GM10266 (cell line): Measurements from ENCODE around the gene OR11A1.
"Not testable (repeated sequence)": the region's sequence is repeated elsewhere in the genome, so short reads cannot be mapped to it uniquely, and the experiment has no call there.

Experiments
- DNase-seq: peaks from one replicate; pipeline ENCODE4 v3.0.0; 2012; ENCODE audit errors: extremely low spot score
- TF ChIP-seq, protein P1 (sequence below): IDR thresholded peaks from 2 replicates; pipeline ENCODE4 v1.5.1; 2012; ENCODE audit warnings: mild to moderate bottlenecking, low read depth; ENCODE audit not compliant: control insufficient read depth, insufficient read depth; ENCODE audit errors: missing control alignments

OR11A1 gene

DNA sequence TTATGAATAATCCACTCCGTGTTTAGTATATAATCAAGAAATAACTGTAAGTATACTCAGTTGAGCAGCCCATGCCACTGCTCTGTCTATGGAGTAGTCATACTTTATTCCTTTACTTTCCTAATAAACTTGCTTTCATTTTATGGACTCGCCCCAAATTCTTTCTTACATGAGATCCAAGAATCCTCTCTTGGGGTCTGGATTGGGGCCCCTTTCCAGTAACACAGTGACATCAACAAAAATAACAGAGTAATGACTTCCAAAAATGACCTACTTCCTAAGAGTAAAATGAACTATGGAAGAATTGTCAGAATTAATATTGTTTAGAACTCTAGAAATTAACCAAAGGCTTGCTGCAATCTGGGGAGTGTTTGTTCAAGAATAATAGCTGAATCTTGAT lies 8.9 kb upstream of the OR11A1 start:
- no peak for DNase-seq
- TF ChIP-seq, protein P1, sequence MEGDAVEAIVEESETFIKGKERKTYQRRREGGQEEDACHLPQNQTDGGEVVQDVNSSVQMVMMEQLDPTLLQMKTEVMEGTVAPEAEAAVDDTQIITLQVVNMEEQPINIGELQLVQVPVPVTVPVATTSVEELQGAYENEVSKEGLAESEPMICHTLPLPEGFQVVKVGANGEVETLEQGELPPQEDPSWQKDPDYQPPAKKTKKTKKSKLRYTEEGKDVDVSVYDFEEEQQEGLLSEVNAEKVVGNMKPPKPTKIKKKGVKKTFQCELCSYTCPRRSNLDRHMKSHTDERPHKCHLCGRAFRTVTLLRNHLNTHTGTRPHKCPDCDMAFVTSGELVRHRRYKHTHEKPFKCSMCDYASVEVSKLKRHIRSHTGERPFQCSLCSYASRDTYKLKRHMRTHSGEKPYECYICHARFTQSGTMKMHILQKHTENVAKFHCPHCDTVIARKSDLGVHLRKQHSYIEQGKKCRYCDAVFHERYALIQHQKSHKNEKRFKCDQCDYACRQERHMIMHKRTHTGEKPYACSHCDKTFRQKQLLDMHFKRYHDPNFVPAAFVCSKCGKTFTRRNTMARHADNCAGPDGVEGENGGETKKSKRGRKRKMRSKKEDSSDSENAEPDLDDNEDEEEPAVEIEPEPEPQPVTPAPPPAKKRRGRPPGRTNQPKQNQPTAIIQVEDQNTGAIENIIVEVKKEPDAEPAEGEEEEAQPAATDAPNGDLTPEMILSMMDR = no peak

DNA sequence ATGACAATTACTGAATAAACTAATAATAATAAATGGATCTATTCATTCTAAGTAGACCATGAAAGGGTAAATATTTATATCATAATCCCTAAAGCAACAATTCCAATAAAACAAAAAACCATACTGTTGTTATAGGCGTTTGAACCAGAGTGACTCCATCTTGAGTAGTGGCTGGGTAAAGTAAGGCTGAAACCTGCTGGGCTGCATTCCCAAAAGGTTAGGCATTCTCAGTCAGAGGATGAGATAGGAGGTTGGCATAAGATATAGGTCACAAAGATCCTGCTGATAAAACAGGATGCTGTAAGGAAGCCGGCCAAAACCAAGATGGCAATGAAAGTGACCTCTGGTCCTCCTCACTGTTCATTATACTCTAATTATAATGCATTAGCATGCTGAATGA lies 8.4 kb upstream of the OR11A1 start:
- DNase-seq = no peak
- TF ChIP-seq, protein P1 = no peak

GRCh38 chr6:29462022-29462421 lies 5.2 kb upstream of the OR11A1 start:
- TF ChIP-seq, protein P1 = no peak
- no peak for DNase-seq

GRCh38 chr6:29461021-29461814 lies 4.3 kb upstream of the OR11A1 start:
- TF ChIP-seq, protein P1 = no peak
- no peak for DNase-seq

DNA sequence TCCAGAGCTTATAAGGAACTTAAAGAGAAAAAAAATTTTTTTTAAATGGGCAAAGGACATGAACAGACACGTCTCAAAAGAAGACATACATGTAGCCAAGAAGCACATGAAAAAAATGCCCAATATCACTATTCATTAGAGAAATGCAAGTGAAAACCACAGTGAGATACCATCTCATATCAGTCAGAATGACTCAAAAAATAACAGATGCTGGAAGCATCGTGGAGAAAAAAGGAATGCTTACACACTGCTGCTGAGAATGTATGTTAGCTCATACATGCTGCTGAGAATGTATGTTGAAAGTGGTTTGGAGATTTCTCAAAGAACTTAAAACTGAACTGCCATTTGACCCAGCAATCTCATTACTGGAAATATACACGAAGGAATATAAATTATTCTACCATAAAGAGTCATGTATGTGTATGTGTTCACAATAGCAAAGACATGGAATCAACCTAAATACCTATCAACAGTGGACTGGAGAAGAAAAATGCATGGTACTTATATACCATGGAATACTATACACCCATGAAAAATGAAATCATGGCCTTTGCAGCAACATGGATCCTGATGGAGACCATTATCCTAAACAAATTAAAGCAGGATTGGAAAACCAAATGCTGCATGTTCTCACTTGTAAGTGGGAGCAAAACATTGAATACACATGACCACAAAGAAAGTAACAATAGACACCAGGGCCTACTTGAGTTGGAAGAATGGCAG lies 5.2 kb downstream of the OR11A1 start:
- TF ChIP-seq, protein P1 = no peak
- no peak for DNase-seq

DNA sequence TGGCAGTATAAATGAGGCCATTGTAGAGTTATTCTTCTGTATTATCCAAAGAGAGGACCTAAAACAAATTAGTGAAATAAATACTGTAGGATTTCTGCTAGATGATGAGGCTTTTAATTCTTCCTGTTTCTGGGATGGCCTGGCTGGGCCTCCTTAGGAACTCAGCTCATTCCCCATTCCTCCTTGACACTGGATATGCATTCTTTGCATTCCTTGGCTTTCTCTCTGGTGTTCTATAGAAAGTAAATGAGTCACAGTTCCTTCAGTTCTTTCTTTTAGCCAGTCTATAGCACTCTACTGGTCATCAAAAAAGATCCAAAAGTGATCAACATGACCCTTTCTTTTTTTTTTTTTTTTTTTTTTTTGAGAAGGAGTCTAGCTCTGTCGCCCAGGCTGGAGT lies 9.2 kb downstream of the OR11A1 start:
- TF ChIP-seq, protein P1 = no peak
- no peak for DNase-seq

GRCh38 chr6:29444031-29444430 lies 12.8 kb downstream of the OR11A1 start:
- DNase-seq = not testable (repeated sequence)
